ENCODE results near the gene TMEM121. TPM values are rescaled to one million over a fixed set of nuclear protein-coding genes. Genes with fewer than 3 reads are reported as not detected.

TMEM121 gene
- total and polyA plus RNA-seq, 10 of the 15 experiments (the other 5 are each of a cell fraction or from before 2014, with no cell fraction given), result 0.04 to 4.9 (median 1.2) TPM; not detected in 2

DNA sequence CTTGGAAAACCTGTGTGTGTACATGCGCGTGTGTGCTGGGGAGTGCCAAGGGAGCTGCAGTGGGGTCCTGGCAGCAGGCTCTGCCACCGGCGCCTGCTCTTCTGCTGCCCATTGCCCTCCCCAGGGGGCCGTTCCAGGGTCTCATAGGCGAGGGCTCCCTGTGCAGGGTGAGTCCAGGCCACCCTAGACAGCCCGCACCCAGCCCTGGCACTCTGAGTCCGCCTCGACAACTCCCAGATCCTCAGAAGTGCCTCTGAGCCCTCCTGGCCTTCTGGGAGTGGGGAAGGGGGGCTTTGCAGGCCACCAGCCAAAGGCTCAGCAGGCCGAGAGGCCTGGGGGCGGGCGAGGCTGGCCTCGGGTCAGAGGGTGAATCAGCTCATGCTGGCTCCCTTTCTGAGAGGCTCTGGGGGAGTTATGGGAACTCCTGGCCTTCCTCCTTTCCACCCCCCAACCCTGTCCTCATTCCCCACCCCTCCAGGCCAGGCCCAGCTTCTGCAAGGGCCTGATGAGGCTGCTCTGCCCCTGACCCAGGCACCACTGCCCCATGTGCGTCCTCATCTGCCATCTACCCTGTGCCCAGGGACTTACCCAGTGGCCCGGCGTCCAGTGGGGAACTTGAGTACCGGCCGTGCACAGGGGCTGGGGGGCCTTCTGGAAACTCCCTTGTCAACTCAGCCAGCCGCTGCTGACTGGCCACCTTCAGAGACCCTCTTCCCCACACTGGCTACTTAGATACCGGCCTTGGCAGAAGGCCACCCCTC, 37.4 kb upstream of the TMEM121 start:
- Histone ChIP-seq H3K36me3 (ENCODE audit: control insufficient read depth in 2 of 2, insufficient read depth in 2 of 2, low read length in 1 of 2) (no peaks in the 10 kb centered on the region; a peak in 1 of 4 replicates), H3K4me2 (ENCODE audit: control insufficient read depth, insufficient read depth) (peak overlapping the region; percentile 100), H3K4me3 (peak overlapping the region; percentile 84), H3K27me3 (replicated peaks in 1 of 2; ENCODE audit: control insufficient read depth in 2 of 2, insufficient read depth in 2 of 2, low read length in 1 of 2) (no peaks in the 10 kb centered on the region), H3K4me1 (ENCODE audit: control insufficient read depth, insufficient read depth, low read length) (peaks cover 28% of the 10 kb centered on the region), H3K79me2 (ENCODE audit: control insufficient read depth, insufficient read depth, low read length) (peaks cover 8% of the 10 kb centered on the region), H3K9me3 (replicated peaks; ENCODE audit: control insufficient read depth, insufficient read depth, low read length) (no peaks in the 10 kb centered on the region), H3K27ac (ENCODE audit: control insufficient read depth, insufficient read depth) (no peak overlapping the region), H3K9ac (ENCODE audit: control insufficient read depth, insufficient read depth, low read length) (peak overlapping the region; percentile 19), H2AFZ (ENCODE audit: control insufficient read depth, low read depth, low read length) (no peak overlapping the region), H4K20me1 (ENCODE audit: control insufficient read depth, insufficient read depth) (no peaks in the 10 kb centered on the region)
- TF ChIP-seq IRF5 (IDR thresholded peaks at IDR 0.05; ENCODE audit: borderline replicate concordance) (no peak), ZNF274 (IDR thresholded peaks at IDR 0.05; ENCODE audit: insufficient read depth, insufficient read length) (no peak)
- CTCF ChIA-PET, result interaction anchor here (0.6 to 4.4 kb wide), 17 partner anchors 8 to 117 kb away, joined by 3 to 103 read pairs (median 4); partner anchors contain the start of gene TEX22
- ATAC-seq (no peak), FAIRE-seq (no peak), DNase-seq (ENCODE audit: low read depth, low spot score) (no peak)
- POLR2A ChIA-PET, result interaction anchor here (1.0 to 2.0 kb wide), 4 partner anchors 8 to 123 kb away, joined by 3 to 23 read pairs (median 4); no protein-coding TSS in a partner anchor
- BruUV-seq (replicated peaks), result no TSS peak
- 25% methylated on average over 20 of the region's 20 CpGs for whole genome bisulfite sequencing (ENCODE audit: insufficient coverage, insufficient replicate concordance, low lambda C conversion rate, missing lambda C conversion rate)
- RAD21 ChIA-PET (ENCODE audit: unreplicated experiment), result interaction anchor here (0.8 to 2.5 kb wide), 6 partner anchors 8 to 118 kb away, joined by 3 to 74 read pairs (median 7); no protein-coding TSS in a partner anchor
- in situ Hi-C loops (cut with MboI) (loop anchor here (5.0 kb wide), 1 partner anchor 117 kb away; no protein-coding TSS in a partner anchor), intact Hi-C loops (cut with micrococcal nuclease; ENCODE audit: unreplicated experiment) (loop anchor here (1.0 to 10.0 kb wide), 4 partner anchors 8 to 424 kb away; partner anchors contain the start of gene GPR132)
- SMC1A ChIA-PET (ENCODE audit: uncharacterized antibody, unreplicated experiment), result interaction anchor here (1.1 to 2.7 kb wide), 5 partner anchors 8 to 118 kb away, joined by 3 to 39 read pairs (median 4); no protein-coding TSS in a partner anchor

Data from GM12878 (cell line).